Measurements from ENCODE around the gene PRKG1.
A peak's percentile ranks its signal among the peaks of the same experiment; 100 is the strongest.
"Not testable (repeated sequence)": the region's sequence is repeated elsewhere in the genome, so short reads cannot be mapped to it uniquely, and the experiment has no call there.

PRKG1 gene

DNA sequence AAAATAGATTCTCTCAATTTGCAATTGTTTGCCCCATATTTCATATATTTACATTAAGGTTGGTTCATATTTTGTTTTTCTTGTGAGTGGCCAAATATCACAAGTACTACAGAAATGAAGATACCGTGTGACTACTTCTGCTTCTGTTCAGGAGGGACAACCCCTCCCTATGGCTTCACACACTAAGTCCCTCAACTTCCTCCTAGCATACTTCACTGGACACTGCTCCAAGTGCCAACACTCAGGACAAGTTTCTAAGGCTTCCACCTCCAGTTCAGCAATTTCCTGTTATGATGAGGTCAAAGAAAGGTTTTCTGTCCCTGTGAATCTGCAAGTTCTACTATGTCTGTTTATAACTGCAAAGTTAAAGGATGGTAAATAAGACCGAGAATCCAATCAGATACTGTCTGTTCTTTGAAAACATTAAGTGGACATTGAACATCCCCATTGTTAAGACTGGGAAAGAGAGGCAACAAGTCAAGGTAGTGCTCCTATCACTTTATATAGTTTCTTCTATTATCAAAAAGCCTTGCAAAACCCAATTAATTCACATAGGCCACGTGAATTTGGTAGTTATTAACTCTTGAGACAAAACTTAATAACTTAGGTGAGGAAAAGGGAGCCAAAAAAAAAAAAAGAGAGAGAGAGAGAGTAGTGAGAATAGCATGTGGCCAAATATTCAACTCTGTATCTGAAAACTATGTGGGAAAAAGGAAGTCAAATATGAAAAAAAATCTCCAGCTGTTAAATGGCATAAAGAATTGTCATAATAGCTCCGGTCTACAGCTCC is 1158.5 kb downstream of the PRKG1 start:
- in situ Hi-C loops (cut with MboI; ENCODE audit: low pct_unique_long_range_greater_than_20kb, low sequenced_read_pairs), result no loop called here
- peak; percentile 5 for DNase-seq

DNA sequence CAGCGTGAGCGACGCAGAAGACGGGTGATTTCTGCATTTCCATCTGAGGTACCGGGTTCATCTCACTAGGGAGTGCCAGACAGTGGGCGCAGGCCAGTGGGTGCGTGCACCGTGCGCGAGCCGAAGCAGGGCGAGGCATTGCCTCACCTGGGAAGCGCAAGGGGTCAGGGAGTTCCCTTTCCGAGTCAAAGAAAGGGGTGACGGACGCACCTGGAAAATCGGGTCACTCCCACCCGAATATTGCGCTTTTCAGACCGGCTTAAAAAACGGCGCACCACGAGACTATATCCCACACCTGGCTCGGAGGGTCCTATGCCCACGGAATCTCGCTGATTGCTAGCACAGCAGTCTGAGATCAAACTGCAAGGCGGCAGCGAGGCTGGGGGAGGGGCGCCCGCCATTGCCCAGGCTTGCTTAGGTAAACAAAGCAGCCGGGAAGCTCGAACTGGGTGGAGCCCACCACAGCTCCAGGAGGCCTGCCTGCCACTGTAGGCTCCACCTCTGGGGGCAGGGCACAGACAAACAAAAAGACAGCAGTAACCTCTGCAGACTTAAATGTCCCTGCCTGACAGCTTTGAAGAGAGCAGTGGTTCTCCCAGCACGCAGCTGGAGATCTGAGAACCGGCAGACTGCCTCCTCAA is 1159.2 kb downstream of the PRKG1 start:
- DNase-seq; in situ Hi-C loops (cut with MboI; ENCODE audit: low pct_unique_long_range_greater_than_20kb, low sequenced_read_pairs): not testable (repeated sequence)

DNA sequence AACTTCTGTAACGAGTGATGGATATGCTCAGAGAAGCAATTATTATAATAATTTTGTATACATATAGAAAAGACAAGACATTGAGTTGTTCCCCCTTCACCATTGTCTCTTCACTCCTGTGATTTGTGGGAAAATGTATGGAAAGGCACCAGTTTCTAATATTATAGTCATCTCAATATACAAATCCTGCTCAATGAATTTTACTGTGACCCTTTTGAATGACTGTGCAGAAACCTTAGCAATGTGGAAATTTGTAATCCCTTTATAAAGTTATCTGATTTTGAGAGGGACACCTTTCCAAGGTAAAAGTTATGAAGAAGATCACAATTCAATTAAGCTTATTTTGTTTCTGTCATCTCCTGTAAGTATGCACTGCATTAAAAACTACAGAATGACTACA is 1165.5 kb downstream of the PRKG1 start:
- no peak for DNase-seq
- in situ Hi-C loops (cut with MboI; ENCODE audit: low pct_unique_long_range_greater_than_20kb, low sequenced_read_pairs), result no loop called here

- DNase-seq, result no peak
- in situ Hi-C loops (cut with MboI; ENCODE audit: low pct_unique_long_range_greater_than_20kb, low sequenced_read_pairs), result no loop called here
These were observed 1171.3 kb downstream of the PRKG1 start for GRCh38 chr10:52245547-52245946.

GRCh38 chr10:52247929-52248328 is 1173.6 kb downstream of the PRKG1 start:
- in situ Hi-C loops (cut with MboI; ENCODE audit: low pct_unique_long_range_greater_than_20kb, low sequenced_read_pairs); DNase-seq: not testable (repeated sequence)

- in situ Hi-C loops (cut with MboI; ENCODE audit: low pct_unique_long_range_greater_than_20kb, low sequenced_read_pairs), result no loop called here
- no peak for DNase-seq
These were observed 1174.5 kb downstream of the PRKG1 start for GRCh38 chr10:52248697-52249306.

GRCh38 chr10:52249850-52250395 is 1175.6 kb downstream of the PRKG1 start:
- in situ Hi-C loops (cut with MboI; ENCODE audit: low pct_unique_long_range_greater_than_20kb, low sequenced_read_pairs), result no loop called here
- DNase-seq, result no peak

DNA sequence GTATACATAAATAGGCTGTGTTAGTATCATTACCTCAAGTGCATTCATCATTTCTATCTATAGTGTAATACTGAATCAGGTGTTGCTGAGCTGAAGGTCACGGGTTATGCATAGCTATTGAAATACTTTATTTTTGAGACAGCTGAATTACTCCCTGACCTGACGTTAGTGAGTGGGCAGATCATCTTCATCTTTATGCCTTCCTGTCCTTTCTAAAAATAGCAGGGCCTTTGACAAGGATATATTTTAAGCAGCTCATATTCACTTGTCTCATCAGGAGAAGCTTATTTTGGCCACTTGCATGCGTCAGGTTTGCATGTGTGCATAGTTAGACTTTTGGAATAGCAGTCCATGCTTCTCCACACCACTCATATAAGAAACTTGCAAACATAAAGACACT is 1176.2 kb downstream of the PRKG1 start:
- in situ Hi-C loops (cut with MboI; ENCODE audit: low pct_unique_long_range_greater_than_20kb, low sequenced_read_pairs), result no loop called here
- no peak for DNase-seq

DNA sequence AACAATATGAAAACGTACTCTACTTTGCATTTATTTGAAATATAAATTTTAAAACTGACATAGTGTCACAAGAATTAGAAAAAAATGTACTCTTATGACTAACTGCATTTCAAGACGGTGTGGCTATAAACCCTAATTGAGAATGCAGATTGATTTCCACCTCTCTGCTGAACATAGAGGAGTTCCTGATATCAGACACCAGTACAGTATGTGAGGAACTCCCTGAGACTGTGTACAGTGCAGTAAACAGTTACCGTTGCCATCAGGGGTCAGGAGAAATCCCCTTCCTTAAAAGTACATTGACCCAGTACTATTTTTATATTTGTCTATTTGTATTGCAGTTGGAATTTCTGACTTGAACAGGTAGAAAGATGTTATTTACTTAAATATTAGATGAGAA is 1178.0 kb downstream of the PRKG1 start:
- no peak for DNase-seq

GRCh38 chr10:52256832-52257691 is 1182.8 kb downstream of the PRKG1 start:
- in situ Hi-C loops (cut with MboI; ENCODE audit: low pct_unique_long_range_greater_than_20kb, low sequenced_read_pairs), result no loop called here
- no peak for DNase-seq

More for the DNA sequence above, 1178.0 kb downstream of the PRKG1 start:
- in situ Hi-C loops (cut with MboI; ENCODE audit: low pct_unique_long_range_greater_than_20kb, low sequenced_read_pairs), result no loop called here

DNA sequence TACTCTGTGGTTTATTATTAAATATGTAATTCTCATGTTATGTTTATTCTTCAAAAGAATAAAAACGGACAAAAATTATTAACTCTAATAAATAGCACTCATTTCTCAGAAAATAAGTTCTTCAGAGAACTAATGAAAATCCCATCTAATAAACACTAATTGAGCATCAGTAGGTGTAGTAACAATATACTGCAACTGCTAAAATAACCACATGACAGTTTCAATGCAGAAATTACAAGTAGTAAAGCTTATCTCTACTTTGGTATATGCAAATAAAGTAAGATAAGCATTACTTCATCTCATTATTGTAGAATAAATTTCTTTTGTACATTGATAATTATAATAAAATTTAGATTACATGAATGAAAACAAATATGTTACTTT is 1183.4 kb downstream of the PRKG1 start:
- in situ Hi-C loops (cut with MboI; ENCODE audit: low pct_unique_long_range_greater_than_20kb, low sequenced_read_pairs), result no loop called here
- no peak for DNase-seq

DNA sequence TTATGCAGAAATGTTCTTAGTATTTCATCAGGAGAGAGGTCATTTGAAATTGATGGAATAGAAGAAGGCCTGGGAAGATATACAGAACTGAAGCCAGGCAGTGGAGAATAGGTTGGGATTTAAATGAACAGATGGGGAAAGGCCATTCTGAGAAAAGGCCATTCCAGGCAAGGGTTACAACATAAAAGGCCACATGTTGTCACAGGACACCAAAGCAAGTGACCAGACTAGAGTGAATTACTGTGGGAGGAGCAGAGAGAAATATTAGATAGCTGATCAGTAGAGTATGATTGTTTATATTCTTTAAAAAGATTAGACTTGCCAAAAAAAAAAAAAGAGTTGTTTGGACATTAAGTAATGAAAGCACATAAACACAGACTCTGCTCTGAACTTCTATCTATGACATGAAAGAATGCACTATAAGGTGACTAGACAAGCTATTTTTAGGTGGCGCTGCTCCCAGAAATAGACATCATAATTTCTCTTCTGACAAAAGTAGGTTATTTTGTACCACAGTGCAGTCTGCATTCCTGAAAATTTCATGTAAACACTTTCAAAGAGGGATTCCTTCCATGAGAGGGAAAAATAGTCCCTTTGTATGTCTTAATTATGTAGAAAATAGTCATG is 1184.6 kb downstream of the PRKG1 start:
- DNase-seq, result no peak
- in situ Hi-C loops (cut with MboI; ENCODE audit: low pct_unique_long_range_greater_than_20kb, low sequenced_read_pairs), result no loop called here

DNA sequence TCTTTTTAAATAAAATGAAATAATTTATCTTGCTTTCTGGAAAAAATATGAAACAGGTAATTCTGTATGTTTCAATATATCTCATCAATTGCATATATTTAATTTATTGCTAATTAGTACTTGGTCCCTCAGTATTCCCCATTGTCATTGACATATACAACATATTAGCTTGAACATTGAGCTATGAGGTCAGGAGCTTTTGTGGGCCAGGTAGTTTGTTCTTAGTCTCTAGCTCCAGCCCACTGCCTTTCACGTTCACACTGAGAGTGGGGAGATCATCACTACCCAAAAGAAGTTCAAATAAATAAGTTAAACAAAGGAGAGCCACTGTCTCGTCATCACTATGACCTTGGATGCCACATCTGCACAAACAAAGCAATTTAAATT is 1185.1 kb downstream of the PRKG1 start:
- no peak for DNase-seq
- in situ Hi-C loops (cut with MboI; ENCODE audit: low pct_unique_long_range_greater_than_20kb, low sequenced_read_pairs), result no loop called here

- DNase-seq, result no peak
- in situ Hi-C loops (cut with MboI; ENCODE audit: low pct_unique_long_range_greater_than_20kb, low sequenced_read_pairs), result no loop called here
These were observed 1187.1 kb downstream of the PRKG1 start for GRCh38 chr10:52261362-52261761.

- in situ Hi-C loops (cut with MboI; ENCODE audit: low pct_unique_long_range_greater_than_20kb, low sequenced_read_pairs), result no loop called here
- no peak for DNase-seq
These were observed 1191.0 kb downstream of the PRKG1 start for GRCh38 chr10:52265131-52265926.

DNA sequence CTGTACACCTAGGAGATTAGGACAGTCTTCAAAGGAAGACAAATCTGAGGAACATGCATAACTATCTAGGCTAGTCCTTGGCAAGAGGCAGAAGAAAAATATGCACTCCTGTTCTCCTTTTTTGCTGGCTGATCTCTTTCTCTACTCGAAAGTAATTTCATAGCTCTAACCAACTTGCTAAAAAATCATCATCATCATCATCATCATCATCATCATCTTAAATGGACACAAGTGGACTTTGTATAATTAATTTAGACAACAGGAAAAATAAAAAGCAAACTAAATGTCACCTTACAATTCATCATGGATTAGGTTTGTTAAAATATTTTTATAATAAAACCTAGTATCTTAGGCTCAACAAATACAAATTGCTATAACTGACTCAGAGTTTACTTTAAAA is 1192.6 kb downstream of the PRKG1 start:
- no peak for DNase-seq
- in situ Hi-C loops (cut with MboI; ENCODE audit: low pct_unique_long_range_greater_than_20kb, low sequenced_read_pairs), result no loop called here

GRCh38 chr10:52268790-52269189 is 1194.5 kb downstream of the PRKG1 start:
- in situ Hi-C loops (cut with MboI; ENCODE audit: low pct_unique_long_range_greater_than_20kb, low sequenced_read_pairs), result no loop called here
- DNase-seq, result no peak

- DNase-seq, result no peak
- in situ Hi-C loops (cut with MboI; ENCODE audit: low pct_unique_long_range_greater_than_20kb, low sequenced_read_pairs), result no loop called here
These were observed 1194.9 kb downstream of the PRKG1 start for GRCh38 chr10:52269233-52269632.

Measured in KBM-7 (cell line).